ENCODE results near the gene VPS37D. TPM values are rescaled to one million over a fixed set of nuclear protein-coding genes. Genes with fewer than 3 reads are reported as not detected.

VPS37D gene
- total RNA-seq, 4 donors from 2014 or later = 2.4 to 6.9 (median 4.1) TPM

GRCh38 chr7:73701357-73701995 is 33.8 kb downstream of the VPS37D start:
- H3K4me3 ChIP-seq (ENCODE audit: low read depth, poor library complexity, severe bottlenecking) = no peak overlapping the region
- TF ChIP-seq POLR2A (IDR thresholded peaks at IDR 0.05) (no peak), CTCF (IDR thresholded peaks at IDR 0.05) (no peak)
- 76 to 83% methylated on average over 13 of the region's 13 CpGs for WGBS, 2 donors
- intact Hi-C loops (cut with DNase I; ENCODE audit: low total_unique reads) = no loop called here
- no peak for DNase-seq (ENCODE audit: low spot score in 2 of 2)

DNA sequence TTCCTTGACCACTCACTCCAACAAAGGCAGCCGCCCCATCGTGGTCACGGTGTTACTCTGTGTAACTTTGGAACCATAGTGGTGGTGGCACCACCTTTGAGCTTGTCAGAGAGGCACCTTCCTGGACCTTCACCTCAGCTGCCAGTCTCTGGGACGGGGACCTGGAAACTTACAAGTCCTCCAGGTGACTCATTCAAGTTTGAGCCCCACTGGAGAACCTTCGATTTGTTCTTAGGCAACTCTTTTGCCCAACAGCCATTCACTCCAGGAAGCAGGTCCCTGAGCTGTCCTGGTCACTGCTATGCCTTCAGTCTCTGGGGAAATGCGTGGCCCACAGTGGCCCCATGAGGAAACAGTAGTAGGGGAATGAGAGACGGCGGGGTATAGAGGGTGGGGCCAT is 34.6 kb downstream of the VPS37D start:
- TF ChIP-seq POLR2A (IDR thresholded peaks at IDR 0.05) (no peak), CTCF (IDR thresholded peaks at IDR 0.05) (no peak)
- H3K4me3 ChIP-seq (ENCODE audit: low read depth, poor library complexity, severe bottlenecking) = no peak overlapping the region
- DNase-seq (ENCODE audit: low spot score in 2 of 2) = no peak
- WGBS, 2 donors = 80 to 86% methylated on average over 8 of the region's 8 CpGs
- intact Hi-C loops (cut with DNase I; ENCODE audit: low total_unique reads) = no loop called here

DNA sequence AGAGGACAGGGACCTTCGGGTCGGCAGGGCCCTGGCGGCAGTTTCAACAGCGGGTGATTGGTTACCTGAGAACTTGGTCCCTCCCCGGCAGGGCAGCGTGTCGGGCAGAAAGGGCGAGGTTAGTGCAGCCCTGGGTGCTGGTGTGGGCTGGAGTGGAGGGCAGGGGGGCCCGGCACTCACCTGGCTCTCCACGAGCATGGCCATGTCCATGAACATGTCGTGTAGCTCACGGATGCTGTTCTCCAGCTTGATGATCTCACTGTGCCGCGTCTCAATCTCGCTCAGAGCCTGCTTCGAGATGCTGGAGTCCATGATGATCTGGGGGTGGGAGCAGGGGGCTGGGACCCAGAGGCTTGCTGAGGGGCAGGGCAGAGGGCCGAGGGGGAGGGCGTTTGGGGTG is 35.0 kb downstream of the VPS37D start:
- WGBS, 2 donors = 87% methylated on average over 17 to 18 of the region's 18 CpGs
- intact Hi-C loops (cut with DNase I; ENCODE audit: low total_unique reads) = no loop called here
- DNase-seq (ENCODE audit: low spot score in 2 of 2) = no peak
- TF ChIP-seq CTCF (IDR thresholded peaks at IDR 0.05) (no peak), POLR2A (IDR thresholded peaks at IDR 0.05) (no peak)
- H3K4me3 ChIP-seq (ENCODE audit: low read depth, poor library complexity, severe bottlenecking) = no peak overlapping the region

DNA sequence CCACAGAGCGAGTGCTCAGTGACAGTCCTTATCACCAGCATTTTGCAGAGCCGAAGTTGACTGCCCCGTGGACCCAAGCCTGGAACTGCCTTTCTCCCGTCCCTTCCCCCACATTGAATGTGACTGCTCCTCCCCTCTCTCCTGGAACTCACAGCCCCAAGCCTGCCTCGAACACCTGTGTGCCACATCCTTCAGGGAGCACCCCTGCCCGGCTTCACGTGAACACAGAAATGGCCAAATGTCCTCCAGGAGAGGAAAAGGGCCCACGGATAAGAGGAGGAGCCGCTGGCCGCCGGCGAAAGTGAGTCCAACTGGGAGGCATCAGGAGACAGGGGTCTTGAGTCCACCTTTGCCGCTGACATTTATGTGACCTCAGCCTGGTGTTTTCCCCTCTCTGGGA is 35.6 kb downstream of the VPS37D start:
- no peak for DNase-seq (ENCODE audit: low spot score in 2 of 2)
- intact Hi-C loops (cut with DNase I; ENCODE audit: low total_unique reads) = no loop called here
- WGBS, 2 donors = 70 to 80% methylated on average over 13 of the region's 13 CpGs
- H3K4me3 ChIP-seq (ENCODE audit: low read depth, poor library complexity, severe bottlenecking) = no peak overlapping the region
- TF ChIP-seq CTCF (IDR thresholded peaks at IDR 0.05) (no peak), POLR2A (IDR thresholded peaks at IDR 0.05) (no peak)

- no peak overlapping the region for H3K4me3 ChIP-seq (ENCODE audit: low read depth, poor library complexity, severe bottlenecking)
- TF ChIP-seq POLR2A (IDR thresholded peaks at IDR 0.05) = no peak
- no peak for TF ChIP-seq CTCF (IDR thresholded peaks at IDR 0.05)
- DNase-seq (ENCODE audit: low spot score in 2 of 2) = no peak
- intact Hi-C loops (cut with DNase I; ENCODE audit: low total_unique reads) = no loop called here
- 36 to 48% methylated on average over 19 to 30 of the region's 45 CpGs for WGBS, 2 donors
Measured at GRCh38 chr7:73703757-73704639, 36.4 kb downstream of the VPS37D start.
